Skeletal muscle tissue (tissue), 5 donors: Measurements from ENCODE around the gene SLC9A5. TPM values are rescaled to one million over a fixed set of nuclear protein-coding genes. Genes with fewer than 3 reads are reported as not detected.

Experiments used
- H3K27ac ChIP-seq: one replicate; pipeline ENCODE4 v1.7.0; 2013; ENCODE audit warnings: mild to moderate bottlenecking, low read depth, low read length, inconsistent platforms
- H3K27me3 ChIP-seq, 3 donors: one replicate each; pipeline ENCODE4 v1.7.0; 2013; ENCODE audit warnings: low read length in 3 of 3; ENCODE audit not compliant: control insufficient read depth in 3 of 3, insufficient read depth in 3 of 3
- H3K36me3 ChIP-seq, 3 donors: one replicate each; pipeline ENCODE4 v1.7.0; 2013; ENCODE audit warnings: low read length in 3 of 3; ENCODE audit not compliant: control insufficient read depth in 3 of 3, insufficient read depth in 3 of 3
- H3K4me1 ChIP-seq, 3 donors: one replicate each; pipeline ENCODE4 v1.7.0; 2013; ENCODE audit warnings: low read length in 3 of 3, mild to moderate bottlenecking in 3 of 3; ENCODE audit not compliant: control insufficient read depth in 3 of 3, insufficient read depth in 3 of 3
- H3K4me3 ChIP-seq, 3 donors: one replicate each; pipeline ENCODE4 v1.7.0; 2013; ENCODE audit warnings: low read length in 3 of 3
- H3K9ac ChIP-seq, 3 donors: one replicate each; pipeline ENCODE4 v1.7.0; 2013; ENCODE audit warnings: low read length in 3 of 3, mild to moderate bottlenecking in 3 of 3, moderate library complexity in 2 of 3, low read depth in 1 of 3
- H3K9me3 ChIP-seq, 3 donors: one replicate each; pipeline ENCODE4 v1.7.0; 2013; ENCODE audit warnings: low read length in 3 of 3; ENCODE audit not compliant: control insufficient read depth in 3 of 3
- small RNA-seq: library from RNA; depleted of rRNA; stranded (forward); fragments of <200 nt; gene quantifications from one replicate; pipeline ENCODE3, GENCODE V24; 2014
- total RNA-seq: library from RNA; depleted of rRNA; stranded (reverse); fragments of >200 nt; gene quantifications from one replicate; pipeline ENCODE4 v1.2.3, GENCODE V29; 2014
- donor health status: Osteomylitis.

Gene SLC9A5
- total RNA-seq, 1 donor from 2014 or later, result not detected

GRCh38 chr16:67302970-67303369, 54.2 kb downstream of the SLC9A5 start:
- Histone ChIP-seq H3K27ac (no peak overlapping the region), H3K36me3 (no peaks in the 10 kb centered on the region), H3K4me1 (peaks cover 2 to 10% (median 8%) of the 10 kb centered on the region in 3 donors), H3K4me3 (no peak overlapping the region), H3K9me3 (no peaks in the 10 kb centered on the region), H3K27me3 (no peaks in the 10 kb centered on the region), H3K9ac (no peak overlapping the region)

- Histone ChIP-seq H3K27me3 (no peaks in the 10 kb centered on the region), H3K36me3 (no peaks in the 10 kb centered on the region), H3K9me3 (no peaks in the 10 kb centered on the region), H3K4me3 (no peak overlapping the region), H3K4me1 (peaks cover 2 to 10% (median 8%) of the 10 kb centered on the region in 3 donors), H3K9ac (no peak overlapping the region), H3K27ac (no peak overlapping the region)
Measured at GRCh38 chr16:67304020-67304419, 55.2 kb downstream of the SLC9A5 start.

- Histone ChIP-seq H3K4me3 (no peak overlapping the region), H3K27ac (no peak overlapping the region), H3K9ac (no peak overlapping the region), H3K9me3 (no peaks in the 10 kb centered on the region), H3K36me3 (no peaks in the 10 kb centered on the region), H3K4me1 (peaks cover 2 to 10% (median 8%) of the 10 kb centered on the region in 3 donors), H3K27me3 (no peaks in the 10 kb centered on the region)
Measured at GRCh38 chr16:67305216-67306071, 56.7 kb downstream of the SLC9A5 start.

DNA sequence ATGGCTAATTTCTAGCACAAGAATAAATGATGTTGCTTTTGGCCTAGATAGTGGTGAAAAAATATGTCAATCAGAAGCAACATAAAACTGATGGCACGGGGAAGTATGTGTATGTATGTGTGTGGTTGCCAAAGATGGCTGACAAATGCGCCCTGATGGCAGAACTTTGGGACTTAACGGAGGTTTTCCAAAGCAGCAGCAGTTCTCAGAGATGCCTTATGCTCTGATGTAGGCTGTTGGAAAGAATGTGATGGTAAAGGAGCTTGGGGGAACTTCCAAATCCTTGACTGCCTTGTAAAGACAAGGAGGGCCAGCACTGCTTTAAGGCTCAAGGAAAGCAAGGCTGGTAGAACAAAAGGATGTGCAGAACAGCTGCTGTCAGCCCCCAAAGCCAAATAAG, 61.8 kb downstream of the SLC9A5 start:
- H3K36me3 ChIP-seq, result no peaks in the 10 kb centered on the region
- H3K27ac ChIP-seq, result no peak overlapping the region
- H3K4me3 ChIP-seq, result no peak overlapping the region
- H3K4me1 ChIP-seq, result no peaks in the 10 kb centered on the region
- no peaks in the 10 kb centered on the region for H3K27me3 ChIP-seq
- H3K9ac ChIP-seq, result no peak overlapping the region
- no peaks in the 10 kb centered on the region for H3K9me3 ChIP-seq

GRCh38 chr16:67311607-67312488, 63.1 kb downstream of the SLC9A5 start:
- Histone ChIP-seq H3K4me1 (no peaks in the 10 kb centered on the region), H3K4me3 (no peak overlapping the region), H3K9ac (no peak overlapping the region), H3K27me3 (peaks cover 0 to 2% (median 0%) of the 10 kb centered on the region in 3 donors), H3K36me3 (no peaks in the 10 kb centered on the region), H3K9me3 (no peaks in the 10 kb centered on the region), H3K27ac (no peak overlapping the region)

GRCh38 chr16:67312719-67313118, 63.9 kb downstream of the SLC9A5 start:
- H3K9ac ChIP-seq, result no peak overlapping the region

DNA sequence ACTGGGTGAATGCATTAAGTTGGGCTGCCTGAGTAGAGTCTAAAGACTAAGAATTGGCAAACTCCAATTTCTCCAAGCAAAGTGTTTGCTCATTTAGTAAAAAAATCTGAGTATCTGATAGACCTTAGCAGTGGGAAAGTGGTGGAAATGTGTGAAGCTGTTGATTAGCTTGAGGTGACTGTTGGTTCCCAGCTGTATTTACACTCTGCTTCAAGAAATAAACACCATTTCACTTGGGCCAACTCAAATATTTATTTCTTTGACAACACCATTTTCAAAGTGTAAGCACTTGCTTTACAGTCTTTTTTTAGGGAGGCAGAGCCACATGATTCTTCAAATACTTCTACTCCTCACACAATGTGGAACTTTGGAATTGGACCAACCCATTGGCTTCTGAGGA, 69.1 kb downstream of the SLC9A5 start:
- no peak overlapping the region for H3K4me3 ChIP-seq
- no peaks in the 10 kb centered on the region for H3K4me1 ChIP-seq
- H3K9ac ChIP-seq, result no peak overlapping the region
- no peaks in the 10 kb centered on the region for H3K9me3 ChIP-seq
- H3K36me3 ChIP-seq, result no peaks in the 10 kb centered on the region
- H3K27me3 ChIP-seq, result peaks cover 11 to 16% (median 12%) of the 10 kb centered on the region in 3 donors
- no peak overlapping the region for H3K27ac ChIP-seq

More at GRCh38 chr16:67312719-67313118, 63.9 kb downstream of the SLC9A5 start:
- Histone ChIP-seq H3K4me3 (no peak overlapping the region), H3K27ac (no peak overlapping the region), H3K27me3 (peaks cover 0 to 3% (median 0%) of the 10 kb centered on the region in 3 donors), H3K36me3 (no peaks in the 10 kb centered on the region), H3K9me3 (no peaks in the 10 kb centered on the region), H3K4me1 (no peaks in the 10 kb centered on the region)

Small RNAs within 50 kb of the gene (small RNA-seq; reads per million reads assigned to genes)
- gene MIR328, result 2.1 reads per million, percentile 86 among the genes with 10 or more reads in this experiment

Other genes with a start within 250 kb of the SLC9A5 start
- gene CBFB, start 219.8 kb upstream of the SLC9A5 start, total RNA-seq, result 33.9 TPM
- 17.7 TPM for gene PHAF1, start 139.0 kb upstream of the SLC9A5 start, total RNA-seq
- 7.8 TPM for gene B3GNT9, start 98.0 kb upstream of the SLC9A5 start, total RNA-seq
- gene TRADD, start 89.1 kb upstream of the SLC9A5 start, total RNA-seq, result 6.3 TPM
- 1.6 TPM for gene FBXL8, start 89.0 kb upstream of the SLC9A5 start, total RNA-seq
- gene HSF4, start 84.2 kb upstream of the SLC9A5 start, total RNA-seq, result 3.7 TPM
- gene NOL3, start 78.4 kb upstream of the SLC9A5 start, total RNA-seq, result 11.0 TPM
- 5.2 TPM for gene MATCAP1, start 65.0 kb upstream of the SLC9A5 start, total RNA-seq
- gene EXOC3L1, start 58.8 kb upstream of the SLC9A5 start, total RNA-seq, result 5.2 TPM
- gene E2F4, start 56.8 kb upstream of the SLC9A5 start, total RNA-seq, result 32.4 TPM
- gene ELMO3, start 49.8 kb upstream of the SLC9A5 start, total RNA-seq, result not detected
- 24.5 TPM for gene TMEM208, start 21.8 kb upstream of the SLC9A5 start, total RNA-seq
- 5.2 TPM for gene FHOD1, start 1.5 kb upstream of the SLC9A5 start, total RNA-seq
- gene PLEKHG4, start 30.6 kb downstream of the SLC9A5 start, total RNA-seq, result 7.3 TPM
- gene KCTD19, start 77.8 kb downstream of the SLC9A5 start, total RNA-seq, result not detected
- not detected for gene LRRC36, start 77.8 kb downstream of the SLC9A5 start, total RNA-seq
- gene TPPP3, start 144.5 kb downstream of the SLC9A5 start, total RNA-seq, result 135 TPM
- gene ZDHHC1, start 167.5 kb downstream of the SLC9A5 start, total RNA-seq, result 11.5 TPM
- 2.6 TPM for gene HSD11B2, start 182.1 kb downstream of the SLC9A5 start, total RNA-seq
- 46.4 TPM for gene ATP6V0D1, start 232.2 kb downstream of the SLC9A5 start, total RNA-seq
- gene AGRP, start 234.6 kb downstream of the SLC9A5 start, total RNA-seq, result not detected